HL-60 (cell line): ENCODE data around the gene TTYH2.
A peak's percentile ranks its signal among the peaks of the same experiment; 100 is the strongest.

Source experiments
- DNase-seq, 2 experiments: peaks; one replicate each; pipeline ENCODE4 v3.0.0-alpha.2; 2010 to 2020; ENCODE audit warnings: low read depth in 1 of 2, low spot score in 1 of 2
- H3K27ac ChIP-seq: fragments of 250-450 bp; sonication (Bioruptor Pico); replicated peaks from 2 replicates; pipeline ENCODE4 v1.5.1; 2020; ENCODE audit warnings: mild to moderate bottlenecking, moderate library complexity
- H3K27me3 ChIP-seq: fragments of 250-450 bp; sonication (Bioruptor Pico); 2 replicates; pipeline ENCODE4 v1.5.1; 2021; ENCODE audit warnings: mild to moderate bottlenecking, moderate library complexity; ENCODE audit not compliant: insufficient read depth, poor library complexity, severe bottlenecking
- H3K4me3 ChIP-seq: replicated peaks from 2 replicates; pipeline ENCODE4 v1.5.1; 2011; ENCODE audit warnings: mild to moderate bottlenecking, control low read depth, low read length; ENCODE audit not compliant: insufficient read depth
- CTCF ChIP-seq: IDR thresholded peaks from one replicate; pipeline ENCODE4 v1.5.1; 2011; ENCODE audit warnings: low read length, control low read depth, inconsistent platforms; ENCODE audit not compliant: insufficient read depth
- GABPA ChIP-seq: IDR thresholded peaks from 2 replicates; pipeline ENCODE4 v1.6.1; 2012; ENCODE audit warnings: low read depth
- POLR2AphosphoS5 ChIP-seq: IDR thresholded peaks from 2 replicates; pipeline ENCODE4 v1.6.1; 2012; ENCODE audit warnings: low read depth
- REST ChIP-seq: IDR thresholded peaks from 2 replicates; pipeline ENCODE4 v1.6.1; 2012; ENCODE audit warnings: low read depth; ENCODE audit not compliant: insufficient replicate concordance
- SPI1 ChIP-seq: IDR thresholded peaks from 2 replicates; pipeline ENCODE4 v1.6.1; 2012; ENCODE audit warnings: low read depth, mild to moderate bottlenecking, borderline replicate concordance

Gene TTYH2

DNA sequence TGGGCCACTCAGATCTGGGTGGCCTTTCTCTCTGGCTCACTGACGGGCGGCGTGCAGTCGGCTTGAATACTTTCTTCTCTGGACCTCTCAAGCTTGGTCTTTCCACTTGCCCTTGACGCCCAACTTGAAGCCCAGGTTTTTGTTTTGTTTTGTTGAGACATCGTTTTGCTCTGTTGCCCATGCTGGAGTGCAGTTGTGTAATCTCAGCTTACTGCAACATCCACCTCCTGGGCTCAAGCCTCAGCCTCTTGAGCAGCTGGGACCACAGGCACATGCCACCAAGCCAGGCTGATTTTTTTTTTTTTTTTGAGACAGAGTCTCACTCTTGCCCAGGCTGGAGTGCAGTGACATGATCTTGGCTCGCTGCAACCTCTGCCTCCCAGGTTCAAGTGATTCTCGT, 89.9 kb downstream of the TTYH2 start:
- peak; percentile 25 to 64 for DNase-seq
- no peak overlapping the region for H3K4me3 ChIP-seq
- H3K27me3 ChIP-seq = peaks cover 2% of the 10 kb centered on the region
- no peak overlapping the region for H3K27ac ChIP-seq
- TF ChIP-seq CTCF (no peak), POLR2AphosphoS5 (no peak), SPI1 (no peak), REST (no peak), GABPA (no peak)

DNA sequence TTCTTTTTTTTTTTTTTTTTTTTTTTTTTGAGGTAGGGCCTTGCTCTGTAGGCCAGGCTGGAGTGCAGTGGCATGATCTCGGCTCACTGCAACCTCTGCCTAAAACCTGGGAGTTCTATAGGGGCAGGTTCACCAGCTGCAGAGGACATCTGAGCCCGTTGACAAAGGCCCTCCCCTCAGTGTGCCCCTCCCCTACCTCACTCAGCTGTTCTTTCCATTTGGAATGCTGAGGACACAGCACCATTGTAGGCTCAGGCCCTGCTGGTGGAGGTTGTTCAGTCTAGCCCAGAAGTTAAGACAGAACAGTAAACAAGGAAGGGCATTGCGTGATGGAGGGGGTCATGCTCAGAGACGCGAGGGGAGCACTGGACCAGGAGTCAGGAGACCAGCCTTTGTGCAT, 90.8 kb downstream of the TTYH2 start:
- TF ChIP-seq REST (no peak), GABPA (no peak), SPI1 (no peak), POLR2AphosphoS5 (no peak), CTCF (no peak)
- no peak for DNase-seq

GRCh38 chr17:74305865-74306654, 92.7 kb downstream of the TTYH2 start:
- DNase-seq = no peak
- H3K4me3 ChIP-seq = no peak overlapping the region
- no peak overlapping the region for H3K27ac ChIP-seq
- H3K27me3 ChIP-seq = no peaks in the 10 kb centered on the region
- TF ChIP-seq GABPA (no peak), SPI1 (no peak), REST (no peak), CTCF (no peak)

More for the DNA sequence above, 90.8 kb downstream of the TTYH2 start:
- Histone ChIP-seq H3K27ac (no peak overlapping the region), H3K27me3 (peaks cover 1% of the 10 kb centered on the region), H3K4me3 (no peak overlapping the region)
